Measurements from ENCODE around the gene SPATA25.

DNA sequence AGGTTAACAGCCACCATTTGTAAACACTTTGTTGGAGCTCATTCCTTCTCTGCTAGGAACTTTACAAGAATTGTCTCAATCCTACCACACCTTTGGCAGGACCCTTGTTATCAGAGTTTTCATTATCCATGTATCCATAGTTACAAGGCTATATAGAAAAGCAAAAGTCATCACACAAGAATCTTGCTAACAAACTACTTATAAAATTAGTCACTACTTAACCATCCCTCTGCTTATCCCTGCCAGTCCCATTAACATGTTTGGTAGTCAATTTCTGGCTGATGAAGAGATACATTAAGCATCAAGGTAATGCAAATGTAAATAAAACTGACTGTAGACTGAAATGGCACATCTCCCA lies 19.6 kb downstream of the SPATA25 start:
- TF ChIP-seq, protein P1, sequence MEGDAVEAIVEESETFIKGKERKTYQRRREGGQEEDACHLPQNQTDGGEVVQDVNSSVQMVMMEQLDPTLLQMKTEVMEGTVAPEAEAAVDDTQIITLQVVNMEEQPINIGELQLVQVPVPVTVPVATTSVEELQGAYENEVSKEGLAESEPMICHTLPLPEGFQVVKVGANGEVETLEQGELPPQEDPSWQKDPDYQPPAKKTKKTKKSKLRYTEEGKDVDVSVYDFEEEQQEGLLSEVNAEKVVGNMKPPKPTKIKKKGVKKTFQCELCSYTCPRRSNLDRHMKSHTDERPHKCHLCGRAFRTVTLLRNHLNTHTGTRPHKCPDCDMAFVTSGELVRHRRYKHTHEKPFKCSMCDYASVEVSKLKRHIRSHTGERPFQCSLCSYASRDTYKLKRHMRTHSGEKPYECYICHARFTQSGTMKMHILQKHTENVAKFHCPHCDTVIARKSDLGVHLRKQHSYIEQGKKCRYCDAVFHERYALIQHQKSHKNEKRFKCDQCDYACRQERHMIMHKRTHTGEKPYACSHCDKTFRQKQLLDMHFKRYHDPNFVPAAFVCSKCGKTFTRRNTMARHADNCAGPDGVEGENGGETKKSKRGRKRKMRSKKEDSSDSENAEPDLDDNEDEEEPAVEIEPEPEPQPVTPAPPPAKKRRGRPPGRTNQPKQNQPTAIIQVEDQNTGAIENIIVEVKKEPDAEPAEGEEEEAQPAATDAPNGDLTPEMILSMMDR (IDR thresholded peaks at IDR 0.05) = no peak
- TF ChIP-seq POLR2A (IDR thresholded peaks at IDR 0.05) (no peak), EP300 (IDR thresholded peaks at IDR 0.05) (no peak), POLR2AphosphoS5 (IDR thresholded peaks at IDR 0.05) (no peak)
